DOHH2 (cell line): ENCODE results near the gene FRMD3.

Experiments
- H3F3A ChIP-seq: fragments of 200-600 bp; sonication (generic), shearing (Covaris generic); 2 replicates; pipeline ENCODE4 v1.6.0; 2016; ENCODE audit warnings: antibody characterized with exemption, mild to moderate bottlenecking; ENCODE audit not compliant: control insufficient read depth, insufficient read depth
- H3K27ac ChIP-seq: fragments of 200-600 bp; sonication (generic); 2 replicates; pipeline ENCODE4 v1.5.1; 2014; ENCODE audit warnings: low read depth, mild to moderate bottlenecking, low read length, moderate library complexity
- H3K27me3 ChIP-seq: fragments of 200-600 bp; sonication (generic); 2 replicates; pipeline ENCODE4 v1.6.1; 2014; ENCODE audit warnings: mild to moderate bottlenecking, low read length, mixed read lengths; ENCODE audit not compliant: control insufficient read depth
- H3K36me3 ChIP-seq: fragments of 200-600 bp; sonication (generic); 2 replicates; pipeline ENCODE4 v1.6.1; 2014; ENCODE audit warnings: mild to moderate bottlenecking, low read length, moderate library complexity, mixed read lengths; ENCODE audit not compliant: control insufficient read depth
- H3K4me1 ChIP-seq: fragments of 200-600 bp; sonication (generic); 2 replicates; pipeline ENCODE4 v1.6.1; 2014; ENCODE audit warnings: mild to moderate bottlenecking, low read length, mixed read lengths; ENCODE audit not compliant: control insufficient read depth
- H3K4me2 ChIP-seq: fragments of 200-600 bp; sonication (generic); 2 replicates; pipeline ENCODE4 v1.6.0; 2014; ENCODE audit warnings: mild to moderate bottlenecking, low read length, moderate library complexity
- H3K4me3 ChIP-seq: fragments of 200-600 bp; sonication (generic); 2 replicates; pipeline ENCODE4 v1.5.1; 2014; ENCODE audit warnings: mild to moderate bottlenecking, low read length, mixed read lengths
- H3K79me2 ChIP-seq: fragments of 200-600 bp; sonication (generic); 2 replicates; pipeline ENCODE4 v1.6.1; 2014; ENCODE audit warnings: mild to moderate bottlenecking, low read length, mixed read lengths; ENCODE audit not compliant: control insufficient read depth
- H3K9me2 ChIP-seq: fragments of 200-600 bp; sonication (generic); replicated peaks from 2 replicates; pipeline ENCODE4 v1.6.1; 2014; ENCODE audit warnings: mild to moderate bottlenecking, low read length, mixed read lengths; ENCODE audit not compliant: control insufficient read depth
- H3K9me3 ChIP-seq: fragments of 200-600 bp; sonication (generic); 2 replicates; pipeline ENCODE4 v1.6.1; 2014; ENCODE audit warnings: antibody characterized with exemption, low read length, mixed read lengths; ENCODE audit not compliant: control insufficient read depth, insufficient read depth
- H4K20me1 ChIP-seq: fragments of 200-600 bp; sonication (generic); 2 replicates; pipeline ENCODE4 v1.6.0; 2014; ENCODE audit warnings: low read depth, mild to moderate bottlenecking, antibody characterized with exemption, low read length, moderate library complexity; ENCODE audit not compliant: control insufficient read depth, insufficient read depth
- EZH2phosphoT487 ChIP-seq: fragments of 200-600 bp; sonication (generic); IDR thresholded peaks from 2 replicates; pipeline ENCODE4 v1.6.1; 2017; ENCODE audit warnings: borderline replicate concordance, mild to moderate bottlenecking, antibody characterized with exemption, low read length, moderate library complexity, mixed read lengths
- TF ChIP-seq, protein P1 (sequence below): fragments of 200-600 bp; sonication (generic); IDR thresholded peaks from one replicate; pipeline ENCODE4 v1.5.1; 2014; ENCODE audit warnings: antibody characterized with exemption, mild to moderate bottlenecking, low read depth, low read length; ENCODE audit not compliant: poor library complexity, severe bottlenecking

The FRMD3 gene

DNA sequence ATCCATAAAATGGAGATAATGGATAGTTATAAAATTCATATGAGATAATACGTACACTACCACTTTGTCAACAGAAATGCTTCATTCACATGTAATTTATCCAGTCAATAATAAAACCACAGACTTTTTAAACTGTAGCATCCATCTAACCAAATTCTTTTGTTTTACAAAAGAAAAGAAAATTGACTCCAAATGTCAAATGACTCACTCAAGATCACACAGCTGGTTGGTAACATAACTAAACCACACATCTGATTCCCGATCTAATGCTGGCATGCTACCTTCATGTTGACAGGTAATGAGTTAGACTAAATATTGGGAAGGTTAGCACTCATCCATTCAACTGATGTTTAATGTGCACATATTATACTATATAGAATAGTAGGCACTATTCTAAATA, 4.9 kb downstream of the FRMD3 start:
- Histone ChIP-seq H3K27ac (no peak overlapping the region), H3K4me2 (no peak overlapping the region), H3K9me2 (no peaks in the 10 kb centered on the region), H3K27me3 (no peaks in the 10 kb centered on the region), H3K79me2 (no peaks in the 10 kb centered on the region), H3K36me3 (no peaks in the 10 kb centered on the region), H3K9me3 (no peaks in the 10 kb centered on the region), H3K4me3 (no peak overlapping the region), H4K20me1 (no peaks in the 10 kb centered on the region), H3K4me1 (no peaks in the 10 kb centered on the region), H3F3A (no peaks in the 10 kb centered on the region)
- TF ChIP-seq, protein P1, sequence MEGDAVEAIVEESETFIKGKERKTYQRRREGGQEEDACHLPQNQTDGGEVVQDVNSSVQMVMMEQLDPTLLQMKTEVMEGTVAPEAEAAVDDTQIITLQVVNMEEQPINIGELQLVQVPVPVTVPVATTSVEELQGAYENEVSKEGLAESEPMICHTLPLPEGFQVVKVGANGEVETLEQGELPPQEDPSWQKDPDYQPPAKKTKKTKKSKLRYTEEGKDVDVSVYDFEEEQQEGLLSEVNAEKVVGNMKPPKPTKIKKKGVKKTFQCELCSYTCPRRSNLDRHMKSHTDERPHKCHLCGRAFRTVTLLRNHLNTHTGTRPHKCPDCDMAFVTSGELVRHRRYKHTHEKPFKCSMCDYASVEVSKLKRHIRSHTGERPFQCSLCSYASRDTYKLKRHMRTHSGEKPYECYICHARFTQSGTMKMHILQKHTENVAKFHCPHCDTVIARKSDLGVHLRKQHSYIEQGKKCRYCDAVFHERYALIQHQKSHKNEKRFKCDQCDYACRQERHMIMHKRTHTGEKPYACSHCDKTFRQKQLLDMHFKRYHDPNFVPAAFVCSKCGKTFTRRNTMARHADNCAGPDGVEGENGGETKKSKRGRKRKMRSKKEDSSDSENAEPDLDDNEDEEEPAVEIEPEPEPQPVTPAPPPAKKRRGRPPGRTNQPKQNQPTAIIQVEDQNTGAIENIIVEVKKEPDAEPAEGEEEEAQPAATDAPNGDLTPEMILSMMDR, result no peak
- no peak for TF ChIP-seq EZH2phosphoT487

DNA sequence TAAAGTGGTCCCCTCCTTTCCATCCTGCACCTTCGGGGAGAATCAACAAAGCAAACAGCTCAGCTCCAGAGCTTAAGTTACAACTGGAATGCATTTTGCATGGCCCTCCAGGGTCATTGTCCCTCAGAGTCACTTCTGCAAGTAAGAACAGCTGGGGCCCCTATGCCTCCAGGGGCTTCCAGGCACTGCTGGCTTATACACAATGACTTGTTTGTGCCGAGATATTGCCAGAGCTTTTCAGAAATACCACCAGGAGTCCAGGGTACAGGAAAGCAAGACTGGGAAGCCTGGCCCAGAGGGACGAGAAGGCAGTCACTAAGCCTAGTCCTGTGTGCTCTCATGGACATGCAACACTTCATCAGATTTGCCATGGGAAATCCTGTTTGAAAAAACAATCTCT, 11.3 kb downstream of the FRMD3 start:
- Histone ChIP-seq H3K27ac (no peak overlapping the region), H3K79me2 (no peaks in the 10 kb centered on the region), H3K4me2 (no peak overlapping the region)

DNA sequence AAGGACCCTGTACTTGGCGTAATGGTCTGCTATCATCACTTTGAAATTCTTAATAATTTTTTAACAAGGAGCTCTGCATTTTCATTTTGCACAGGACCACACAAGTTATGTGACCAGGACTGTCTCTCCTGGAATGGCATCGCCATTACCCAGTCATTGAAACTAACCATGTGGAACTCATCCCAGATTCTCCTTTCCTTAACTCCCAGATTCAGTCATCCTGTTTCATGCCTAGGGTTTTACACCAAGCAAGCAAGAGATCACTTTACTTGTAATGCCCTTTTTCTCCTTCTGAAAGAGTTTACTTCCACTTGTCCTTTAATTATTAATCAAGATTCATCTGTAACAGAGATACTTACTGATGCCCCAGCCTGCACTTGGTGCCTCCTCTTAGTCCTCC, 12.0 kb downstream of the FRMD3 start:
- no peak overlapping the region for H3K4me2 ChIP-seq
- no peaks in the 10 kb centered on the region for H3K27me3 ChIP-seq
- H3K36me3 ChIP-seq, result no peaks in the 10 kb centered on the region
- no peaks in the 10 kb centered on the region for H3K4me1 ChIP-seq
- H4K20me1 ChIP-seq, result no peaks in the 10 kb centered on the region
- H3K79me2 ChIP-seq, result no peaks in the 10 kb centered on the region
- TF ChIP-seq, protein P1, result no peak
- TF ChIP-seq EZH2phosphoT487, result no peak
- no peaks in the 10 kb centered on the region for H3K9me3 ChIP-seq
- no peak overlapping the region for H3K4me3 ChIP-seq
- no peak overlapping the region for H3K27ac ChIP-seq
- H3F3A ChIP-seq, result no peaks in the 10 kb centered on the region
- no peaks in the 10 kb centered on the region for H3K9me2 ChIP-seq

More for the DNA sequence above, 11.3 kb downstream of the FRMD3 start:
- no peak for TF ChIP-seq EZH2phosphoT487
- TF ChIP-seq, protein P1, result no peak
- Histone ChIP-seq H4K20me1 (no peaks in the 10 kb centered on the region), H3F3A (no peaks in the 10 kb centered on the region), H3K9me3 (no peaks in the 10 kb centered on the region), H3K36me3 (no peaks in the 10 kb centered on the region), H3K27me3 (no peaks in the 10 kb centered on the region), H3K4me3 (no peak overlapping the region), H3K4me1 (no peaks in the 10 kb centered on the region), H3K9me2 (no peaks in the 10 kb centered on the region)

DNA sequence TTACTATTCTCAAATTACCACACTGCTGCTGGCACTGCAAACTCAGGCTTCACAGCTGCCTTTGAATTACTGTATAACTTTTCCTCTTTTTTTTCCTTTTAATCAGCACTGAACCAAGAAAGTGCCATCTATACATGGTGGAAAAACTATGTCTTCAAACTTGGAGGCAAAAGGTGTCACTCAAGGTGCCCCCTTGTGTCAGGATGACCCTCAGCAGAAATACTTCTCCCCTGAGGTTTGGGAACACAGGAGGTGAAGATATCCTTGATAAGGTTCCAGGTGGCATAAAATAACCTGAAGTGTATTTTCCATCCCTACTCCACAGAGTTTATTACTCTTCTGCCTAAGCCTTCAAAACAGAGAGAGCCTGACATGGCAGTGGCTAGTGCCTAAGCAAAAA, 14.5 kb downstream of the FRMD3 start:
- Histone ChIP-seq H3K4me3 (no peak overlapping the region), H3K4me1 (no peaks in the 10 kb centered on the region), H3K27me3 (no peaks in the 10 kb centered on the region), H3F3A (no peaks in the 10 kb centered on the region), H3K27ac (no peak overlapping the region), H3K9me2 (no peaks in the 10 kb centered on the region), H3K36me3 (no peaks in the 10 kb centered on the region), H4K20me1 (no peaks in the 10 kb centered on the region), H3K4me2 (no peak overlapping the region), H3K79me2 (no peaks in the 10 kb centered on the region), H3K9me3 (no peaks in the 10 kb centered on the region)
- TF ChIP-seq EZH2phosphoT487, result no peak
- TF ChIP-seq, protein P1, result no peak
